Upper lobe of left lung (tissue), 4 donors: ENCODE measurements around the gene CD164.

ENCODE experiments used
- CTCF ChIP-seq, 6 experiments: fragments of 450-650 bp in 4 of 6; fragments of 200-600 bp in 2 of 6; sonication (generic) in 2 of 6; IDR thresholded peaks; one replicate each; pipeline ENCODE4 v1.5.1; 2016 to 2019; ENCODE audit warnings: antibody characterized with exemption in 6 of 6
- EP300 ChIP-seq, 4 donors: sonication (generic); formaldehyde crosslinking; IDR thresholded peaks; one replicate each; pipeline ENCODE4 v1.5.1; 2017; ENCODE audit warnings: antibody characterized with exemption in 4 of 4, control low read depth in 2 of 4
- POLR2A ChIP-seq, 4 donors: fragments of 450-650 bp; IDR thresholded peaks; one replicate each; pipeline ENCODE4 v1.5.1; 2016 to 2017; ENCODE audit warnings: antibody characterized with exemption in 4 of 4, mild to moderate bottlenecking in 2 of 4
- POLR2AphosphoS5 ChIP-seq, 2 donors: sonication (generic); formaldehyde crosslinking; IDR thresholded peaks; one replicate each; pipeline ENCODE4 v1.5.1; 2017; ENCODE audit warnings: antibody characterized with exemption in 2 of 2

GRCh38 chr6:109373762-109374161, 8.5 kb downstream of the CD164 start:
- TF ChIP-seq CTCF (IDR thresholded peaks at IDR 0.05) (no peak), EP300 (IDR thresholded peaks at IDR 0.05) (no peak), POLR2AphosphoS5 (IDR thresholded peaks at IDR 0.05) (no peak), POLR2A (IDR thresholded peaks at IDR 0.05) (no peak)
